ENCODE measurements around the gene ARID3A.

ARID3A gene

DNA sequence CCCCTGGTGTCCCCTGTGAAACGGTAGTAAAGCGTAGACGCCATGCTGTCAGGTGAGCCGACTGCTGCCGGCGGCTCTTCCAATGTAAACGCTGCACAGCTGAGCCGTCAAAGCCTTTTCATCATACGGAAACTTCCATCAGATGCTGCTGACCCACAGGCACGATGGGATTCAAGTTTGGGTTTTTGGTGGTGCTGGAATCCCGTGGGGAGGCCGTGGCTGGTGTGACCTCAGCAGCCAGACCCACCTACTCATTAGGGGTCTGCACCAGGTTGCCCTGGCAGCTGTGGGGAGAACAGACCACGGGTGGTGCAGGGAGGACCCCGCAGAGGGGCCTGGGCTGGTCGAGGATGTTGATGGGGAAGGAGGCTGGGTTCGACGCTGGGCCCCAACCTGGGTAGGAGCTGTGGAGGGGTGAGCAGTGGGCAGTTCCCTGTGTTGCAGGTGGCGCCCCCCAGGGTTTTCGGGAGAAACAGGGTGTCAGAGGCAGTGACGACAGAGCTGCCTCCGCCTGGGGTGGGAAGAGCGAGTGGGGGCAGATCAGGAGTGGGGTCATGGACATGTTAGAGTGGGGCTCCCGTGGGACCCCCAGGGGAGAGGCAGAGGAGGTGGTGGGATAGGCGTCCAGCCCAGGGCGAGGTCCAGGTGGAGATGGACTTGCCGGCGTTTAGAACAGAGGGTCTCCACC, 81.0 kb downstream of the ARID3A start:
- no peak for DNase-seq

DNA sequence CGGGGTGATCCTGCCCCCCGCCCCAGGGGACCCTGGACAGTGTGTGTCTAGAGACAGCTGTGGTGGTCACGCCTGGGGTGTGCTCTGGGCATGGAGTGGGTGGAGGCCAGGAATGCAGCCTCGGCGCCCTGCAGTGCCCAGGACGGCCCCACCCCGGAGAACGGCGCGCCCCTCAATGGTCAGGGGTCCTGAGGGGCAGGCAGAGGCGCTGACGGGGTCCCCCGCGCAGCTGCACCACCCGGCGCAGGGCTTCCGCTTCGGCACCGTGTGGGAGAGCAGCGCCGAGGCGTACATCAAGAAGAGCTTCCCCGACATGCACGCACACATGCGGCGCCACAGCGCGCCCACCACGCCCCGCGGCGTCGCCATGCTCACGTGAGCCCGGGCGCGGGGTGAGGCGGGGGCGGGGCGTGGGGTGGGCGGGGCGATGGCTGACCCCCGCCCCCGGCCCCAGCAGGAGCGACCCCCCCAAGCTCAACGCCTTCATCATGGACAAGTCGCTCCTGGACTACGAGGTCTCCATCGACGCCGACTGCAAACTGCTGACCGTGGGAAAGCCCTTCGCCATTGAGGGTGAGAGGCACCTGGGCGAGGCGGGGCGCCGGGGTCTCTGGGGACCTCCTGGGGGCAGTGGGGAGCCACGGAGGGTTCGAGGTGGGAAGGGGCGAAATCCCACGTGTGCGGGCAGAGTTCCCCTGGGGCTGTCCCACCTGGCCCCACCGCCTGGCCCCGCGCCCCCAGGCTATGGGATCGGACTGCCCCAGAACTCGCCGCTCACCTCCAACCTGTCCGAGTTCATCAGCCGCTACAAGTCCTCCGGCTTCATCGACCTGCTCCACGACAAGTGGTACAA, 81.8 kb downstream of the ARID3A start:
- no peak for DNase-seq

DNA sequence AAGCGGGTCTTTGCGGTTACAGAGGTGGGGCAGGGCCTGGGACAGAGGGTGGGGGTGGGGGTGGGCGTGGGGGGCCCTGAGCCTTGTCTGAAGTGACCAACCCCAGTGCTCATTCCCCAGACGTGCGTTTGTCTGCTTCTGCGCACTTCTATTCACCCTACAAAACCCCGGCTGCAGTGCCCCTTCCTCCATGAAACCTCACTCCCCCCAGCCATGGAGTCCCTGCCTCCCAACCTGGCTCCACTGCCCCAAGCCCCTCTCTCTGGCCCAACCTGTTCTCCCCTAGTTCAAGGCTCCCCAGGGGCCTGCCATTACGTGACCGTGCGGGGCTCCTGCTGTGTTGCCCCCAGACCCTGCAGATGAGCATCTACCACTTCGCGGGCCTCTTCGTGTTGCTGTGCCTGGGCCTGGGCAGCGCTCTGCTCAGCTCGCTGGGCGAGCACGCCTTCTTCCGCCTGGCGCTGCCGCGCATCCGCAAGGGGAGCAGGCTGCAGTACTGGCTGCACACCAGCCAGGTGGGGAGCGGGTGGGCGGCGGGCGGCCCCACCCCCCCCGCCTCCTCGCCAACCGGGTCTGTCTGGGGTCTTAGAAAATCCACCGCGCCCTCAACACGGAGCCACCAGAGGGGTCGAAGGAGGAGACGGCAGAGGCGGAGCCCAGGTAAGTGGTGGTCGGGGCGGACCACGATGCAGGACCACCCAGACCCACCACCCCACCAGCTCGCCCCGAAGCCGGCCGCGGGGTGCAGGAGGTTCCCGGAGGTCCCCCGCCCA, 82.6 kb downstream of the ARID3A start:
- DNase-seq: no peak

DNA sequence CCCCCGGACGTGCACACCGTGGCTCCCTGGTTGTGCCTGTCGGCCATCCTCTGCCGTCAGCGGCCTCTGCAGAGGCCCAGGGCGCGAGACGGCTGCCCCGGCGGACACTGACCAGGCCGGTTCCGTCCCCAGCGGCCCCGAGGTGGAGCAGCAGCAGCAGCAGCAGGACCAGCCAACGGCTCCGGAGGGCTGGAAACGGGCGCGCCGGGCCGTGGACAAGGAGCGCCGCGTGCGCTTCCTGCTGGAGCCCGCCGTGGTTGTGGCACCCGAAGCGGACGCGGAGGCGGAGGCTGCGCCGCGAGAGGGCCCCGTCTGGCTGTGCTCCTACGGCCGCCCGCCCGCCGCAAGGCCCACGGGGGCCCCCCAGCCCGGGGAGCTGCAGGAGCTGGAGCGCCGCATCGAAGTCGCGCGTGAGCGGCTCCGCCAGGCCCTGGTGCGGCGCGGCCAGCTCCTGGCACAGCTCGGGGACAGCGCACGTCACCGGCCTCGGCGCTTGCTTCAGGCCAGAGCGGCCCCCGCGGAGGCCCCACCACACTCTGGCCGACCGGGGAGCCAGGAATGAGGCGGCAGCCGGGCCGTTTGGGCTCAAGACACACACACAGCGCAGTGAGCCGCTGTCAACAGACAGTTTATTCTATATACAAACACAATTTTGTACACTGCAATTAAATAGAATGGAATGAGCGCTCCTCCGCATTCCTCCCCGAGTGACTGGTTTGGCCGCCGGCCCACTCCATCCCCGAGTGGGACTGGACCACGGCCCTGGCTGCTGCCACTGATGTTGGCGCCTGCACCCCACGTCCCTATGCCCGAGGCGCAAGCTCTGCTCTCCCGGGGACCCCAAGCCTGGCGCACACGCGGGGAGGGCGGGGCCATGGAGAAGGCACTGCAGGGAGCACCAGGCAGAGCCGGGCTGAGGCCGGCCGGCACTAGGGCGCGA, 83.5 kb downstream of the ARID3A start:
- DNase-seq: no peak

DNA sequence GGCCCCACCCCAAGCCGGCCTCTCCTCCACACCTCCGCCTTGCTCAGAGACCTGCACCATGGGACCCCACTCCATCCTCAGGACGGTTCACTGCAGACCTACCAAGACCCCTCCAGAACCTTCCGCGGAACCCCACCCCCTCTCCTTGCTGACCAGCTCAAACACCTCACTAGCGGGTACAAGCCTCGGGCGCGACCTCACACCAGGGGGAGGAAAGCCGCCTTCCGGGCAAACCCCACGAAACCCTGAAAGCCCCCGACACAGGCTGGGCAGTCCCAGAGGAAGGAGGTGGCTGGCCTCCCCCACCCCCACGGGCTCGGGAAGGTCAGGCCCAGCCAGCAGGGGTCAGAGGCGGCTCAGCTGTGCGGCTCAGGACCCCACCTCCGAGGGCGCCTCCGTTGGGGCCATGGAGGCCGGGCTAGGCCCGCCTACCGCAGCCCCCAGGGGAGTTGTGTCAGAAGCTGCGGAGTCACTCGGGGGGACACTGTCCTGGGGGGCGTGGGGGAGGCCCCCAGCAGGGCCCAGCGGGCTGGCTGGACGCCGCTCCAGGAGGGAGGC, 84.2 kb downstream of the ARID3A start:
- DNase-seq: no peak

DNA sequence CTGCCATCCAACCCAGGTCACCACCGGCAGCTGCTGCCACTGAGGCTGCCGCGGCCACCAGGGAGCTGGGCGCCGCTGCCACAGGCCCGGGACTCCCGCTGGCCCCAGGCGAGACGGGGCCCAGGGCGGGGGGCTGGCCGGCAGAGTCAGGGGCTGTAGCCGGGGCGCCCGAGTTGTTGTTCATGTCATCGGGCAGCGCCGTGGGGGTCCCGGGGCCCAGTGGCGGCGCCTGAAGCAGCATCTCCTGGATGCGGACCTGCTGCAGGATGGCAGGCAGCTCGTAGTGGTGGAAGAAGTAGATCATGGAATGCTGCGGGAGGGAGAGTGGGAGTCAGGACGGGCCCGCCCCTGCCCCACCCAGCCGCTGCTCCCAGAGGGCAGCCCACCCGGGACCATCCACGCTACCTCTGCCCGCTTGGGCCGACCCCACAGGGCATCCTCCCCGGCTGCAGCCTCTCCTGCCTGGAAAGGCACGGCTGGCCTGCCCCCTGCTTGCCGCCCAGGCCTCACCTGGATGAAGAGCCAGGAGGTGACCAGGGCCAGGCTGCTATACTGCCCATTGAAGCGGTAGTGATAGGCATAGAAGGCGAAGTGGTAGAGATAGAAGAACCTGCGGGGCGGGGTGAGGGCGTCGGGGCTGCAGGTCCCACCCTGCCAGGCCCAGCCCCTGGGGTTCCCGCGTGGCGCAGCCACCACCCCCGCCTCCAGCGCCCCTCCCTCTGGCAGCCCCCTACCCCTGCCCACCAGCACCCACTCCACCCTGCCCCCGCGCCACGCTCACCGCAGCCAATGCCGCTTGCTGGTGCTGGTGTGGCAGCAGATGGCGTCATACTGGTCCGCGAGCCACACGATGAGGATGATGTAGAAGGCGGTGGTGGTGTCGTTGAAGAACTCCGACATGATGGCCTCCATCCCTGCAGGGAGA, 85.0 kb downstream of the ARID3A start:
- DNase-seq: no peak

DNA sequence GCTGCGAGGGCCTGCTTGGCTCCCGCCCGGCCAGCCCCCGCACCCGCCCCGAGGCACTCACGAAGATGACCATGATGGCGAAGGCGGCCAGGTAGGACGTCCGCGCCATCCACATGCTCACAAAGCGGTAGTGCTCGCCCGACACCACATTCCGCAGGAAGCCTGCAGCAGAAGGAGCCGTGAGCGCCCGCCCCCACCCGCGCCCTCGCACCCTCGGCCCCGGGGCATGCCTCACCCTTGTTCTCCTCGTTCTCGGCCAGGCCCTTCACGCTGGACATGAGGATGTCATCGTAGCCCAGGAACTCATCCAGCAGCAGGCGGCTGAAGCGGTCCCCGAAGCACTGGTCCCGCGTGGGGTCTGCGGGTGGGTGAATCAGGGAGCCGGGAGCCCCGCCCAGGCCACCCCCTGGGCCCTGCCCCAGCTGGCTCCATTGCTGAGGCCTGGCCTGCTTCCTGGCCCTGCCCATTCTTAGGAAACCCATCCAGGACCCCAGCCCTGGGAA, 86.0 kb downstream of the ARID3A start:
- no peak for DNase-seq

DNA sequence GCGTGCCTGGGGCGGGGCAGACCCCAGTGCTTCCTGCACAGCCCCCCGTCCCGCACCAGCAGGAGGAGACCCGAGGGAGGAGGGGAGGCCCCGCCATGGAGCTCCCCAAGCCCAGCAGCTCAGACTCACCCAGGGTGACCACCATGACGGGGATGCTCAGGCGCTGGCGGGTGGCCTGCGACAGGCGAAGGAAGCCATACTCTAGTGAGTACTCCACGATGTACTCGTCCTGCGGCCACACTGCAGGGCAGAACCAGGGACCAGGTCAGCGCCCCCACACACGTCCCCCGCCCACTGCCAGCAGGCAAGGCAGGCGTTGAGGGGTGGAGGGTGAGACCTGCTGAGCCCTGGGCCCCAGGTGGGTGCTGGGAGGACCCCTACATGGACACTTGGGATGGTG, 86.5 kb downstream of the ARID3A start:
- no peak for DNase-seq

DNA sequence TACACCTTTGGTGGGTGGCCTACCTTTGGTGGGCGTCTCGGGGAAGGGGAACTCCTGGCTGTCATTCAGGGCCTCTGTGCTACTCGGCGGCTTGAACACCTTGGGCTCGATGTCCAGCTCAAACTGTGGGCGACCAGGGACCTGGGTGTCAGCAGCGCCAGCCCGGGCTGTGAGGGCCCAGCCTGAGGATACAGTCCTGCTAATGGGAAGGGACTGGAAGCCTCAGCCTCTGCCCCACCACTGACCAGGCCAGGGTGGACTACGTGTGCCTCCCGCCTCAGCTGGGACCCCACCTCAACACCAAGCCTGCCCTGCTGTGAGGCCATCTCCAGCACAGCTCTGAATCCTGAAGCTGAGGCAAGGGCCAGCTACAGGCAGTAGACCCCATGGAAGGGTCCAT, 87.4 kb downstream of the ARID3A start:
- DNase-seq: no peak

DNA sequence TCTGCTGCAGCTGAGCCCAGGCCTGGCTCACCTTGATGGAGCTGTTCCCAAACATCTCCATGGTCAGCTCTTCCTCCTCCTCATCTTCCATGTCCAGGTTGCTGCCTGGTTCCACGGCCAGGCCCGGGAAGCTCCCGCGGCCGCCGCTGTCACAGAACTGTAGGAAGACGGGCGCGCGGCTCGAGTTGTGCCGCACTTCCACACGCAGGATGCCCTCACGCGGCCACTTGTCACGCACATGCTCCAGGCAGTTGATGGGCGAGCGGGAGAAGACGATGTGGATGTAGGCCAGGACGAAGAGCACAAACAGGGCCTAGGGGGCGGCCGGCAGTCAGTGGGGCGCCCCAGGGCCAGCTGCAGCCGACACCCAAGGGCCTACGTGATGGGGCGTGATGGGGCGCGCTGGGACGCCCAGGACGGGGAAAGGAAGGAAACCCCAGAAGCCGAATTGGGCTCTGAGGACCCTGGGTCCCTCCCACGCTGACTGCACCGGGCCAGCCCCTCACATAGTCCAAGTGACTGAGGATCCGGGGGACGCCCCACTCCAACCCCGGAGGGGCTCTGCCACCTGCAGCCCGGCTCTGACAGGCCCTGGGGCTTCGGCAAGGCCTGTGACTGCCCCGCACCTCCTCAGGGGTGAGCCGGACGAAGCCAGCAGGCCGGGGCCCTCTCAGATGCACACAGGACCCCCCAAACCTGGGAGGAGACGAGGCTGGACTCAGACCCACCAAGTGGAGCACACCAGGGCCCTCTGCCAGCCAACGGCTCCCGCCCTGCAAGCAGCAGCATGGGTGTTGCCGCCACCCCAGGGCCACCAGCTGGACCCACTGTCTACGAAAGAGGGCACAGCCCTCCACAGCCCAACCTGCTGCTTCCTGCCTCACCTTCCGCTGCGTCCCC, 88.6 kb downstream of the ARID3A start:
- DNase-seq: no peak

DNA sequence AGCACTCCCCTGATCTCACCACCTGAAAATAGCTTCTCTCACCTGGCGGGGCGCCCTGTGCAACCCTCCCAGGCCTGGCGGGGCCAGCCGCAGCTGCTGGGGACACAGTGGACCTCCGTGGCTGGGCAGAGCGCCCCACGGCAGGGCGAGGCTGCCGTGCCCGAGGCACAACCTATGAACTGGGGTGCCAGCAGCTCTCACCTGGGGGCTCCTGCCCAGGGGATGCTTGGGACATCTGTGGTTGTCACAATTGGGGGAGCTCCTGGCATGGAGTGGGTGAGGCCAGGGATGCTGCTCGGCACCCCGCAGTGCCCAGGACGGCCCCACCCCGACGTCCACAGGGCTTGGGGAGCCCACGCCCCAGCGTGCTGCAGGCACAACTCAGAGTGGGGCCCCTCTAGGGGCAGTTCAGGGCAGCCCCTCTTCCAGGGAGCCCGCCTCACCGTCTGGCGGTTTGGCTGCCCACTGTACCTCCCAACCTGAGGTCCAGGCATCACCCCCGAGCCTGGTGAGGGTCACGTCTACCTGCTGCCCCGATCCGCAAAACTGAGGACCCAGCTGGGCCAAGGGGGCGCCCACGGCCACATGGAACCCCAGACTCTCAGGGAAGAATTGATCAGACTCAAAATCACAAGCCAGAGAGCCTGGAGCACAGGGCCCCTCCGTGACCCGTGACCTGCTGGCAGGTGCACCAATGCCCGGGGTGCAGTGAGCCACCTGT, 89.4 kb downstream of the ARID3A start:
- DNase-seq: no peak

DNA sequence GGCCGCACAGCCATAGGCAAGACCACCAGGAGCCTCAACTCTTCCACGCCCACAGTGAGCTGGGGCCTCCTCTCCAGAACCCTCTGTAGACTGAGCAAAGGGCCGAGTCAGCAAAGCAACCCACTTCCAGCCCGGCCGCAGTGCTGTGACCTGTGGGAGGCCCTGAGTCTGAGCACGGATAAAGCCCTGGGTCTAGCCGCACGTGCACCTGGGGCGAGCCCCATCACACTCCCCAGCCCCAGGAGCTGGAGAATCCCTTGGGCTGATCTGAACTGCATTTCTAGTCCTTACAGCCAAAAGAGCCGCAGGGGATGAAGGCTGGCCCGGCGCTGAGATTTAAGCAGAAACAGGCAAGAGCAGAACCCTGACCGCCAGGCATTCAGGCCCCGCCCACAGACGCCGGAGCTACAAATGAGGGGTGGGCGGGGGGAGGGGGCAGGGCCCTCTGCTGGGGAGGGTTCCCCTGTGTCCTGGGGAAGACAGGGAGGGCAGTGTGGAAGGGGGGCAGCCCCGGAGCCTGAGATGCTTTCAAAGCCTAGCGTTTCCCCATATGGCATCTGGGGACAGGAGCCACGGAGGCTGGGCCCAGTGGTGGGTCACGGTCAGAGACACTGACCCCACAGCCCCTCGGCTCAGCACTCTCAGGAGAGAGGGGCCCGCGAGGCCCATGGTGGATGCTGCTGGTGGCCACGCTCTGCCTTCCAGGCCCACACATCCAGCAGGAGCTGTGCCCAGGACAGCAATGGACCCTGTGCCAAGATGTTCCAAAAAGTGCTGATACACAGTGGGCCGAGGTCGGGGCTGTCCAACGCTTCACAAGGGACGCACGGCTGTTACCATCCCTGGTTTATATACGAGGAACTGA, 90.2 kb downstream of the ARID3A start:
- DNase-seq: no peak

DNA sequence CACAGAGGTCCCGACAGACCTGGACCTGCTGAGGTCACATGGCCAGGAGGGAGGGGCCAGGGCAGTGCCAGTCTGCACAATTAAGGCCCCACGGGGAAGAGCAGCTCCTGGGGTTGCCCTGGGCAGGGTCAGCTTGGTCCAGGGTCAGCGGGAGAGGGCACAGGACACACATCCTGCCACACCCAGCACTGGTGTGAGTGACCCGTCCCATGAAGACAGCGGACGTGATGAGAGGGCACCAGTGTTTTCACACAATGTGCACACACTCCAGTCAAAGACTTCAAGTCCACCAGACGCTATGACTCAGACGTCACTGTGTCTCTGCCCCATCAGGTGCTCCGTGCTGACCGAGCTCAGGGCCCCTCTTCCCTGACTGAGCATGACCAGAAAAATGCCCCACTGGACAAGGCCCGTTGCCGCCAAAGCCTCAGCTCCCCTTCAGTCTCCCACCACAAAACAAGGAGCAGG, 90.8 kb downstream of the ARID3A start:
- DNase-seq: no peak

DNA sequence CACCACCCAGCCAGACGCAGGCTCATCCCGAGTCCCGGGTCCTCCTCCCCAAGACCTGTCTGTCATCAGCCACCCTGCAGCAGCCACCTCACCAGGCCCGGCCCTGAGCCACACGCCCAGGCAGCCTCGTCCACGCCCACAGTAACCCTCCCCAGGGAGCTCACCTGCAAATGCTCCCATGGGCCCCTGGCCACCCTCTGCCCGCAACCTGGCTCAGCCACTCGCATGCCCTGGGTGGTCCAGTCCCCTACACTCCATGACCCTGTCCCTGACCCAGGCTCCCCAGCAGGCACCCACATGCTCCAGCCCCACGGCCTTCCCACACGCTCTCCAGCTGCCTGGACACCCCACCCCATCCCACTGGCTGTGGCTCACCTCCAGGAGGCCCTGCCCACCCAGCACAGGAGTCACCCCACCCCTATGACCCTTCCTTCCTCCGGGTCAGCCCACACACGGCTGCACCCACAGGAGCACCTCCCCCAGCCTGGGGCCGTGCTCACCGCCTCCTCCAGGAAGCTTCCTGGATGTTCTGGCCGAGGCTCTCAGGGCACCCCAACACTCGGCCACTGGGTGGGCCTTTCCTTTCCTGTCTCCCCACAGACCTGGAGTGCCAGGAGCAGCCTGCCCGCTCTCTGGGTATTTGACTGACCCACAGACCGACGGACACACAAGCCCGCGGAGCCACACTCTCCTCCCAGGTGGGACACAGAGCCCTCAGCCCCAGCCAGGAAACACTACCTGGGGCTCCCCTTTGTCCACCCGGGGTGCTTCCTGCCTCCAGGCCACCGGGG, 91.5 kb downstream of the ARID3A start:
- no peak for DNase-seq

DNA sequence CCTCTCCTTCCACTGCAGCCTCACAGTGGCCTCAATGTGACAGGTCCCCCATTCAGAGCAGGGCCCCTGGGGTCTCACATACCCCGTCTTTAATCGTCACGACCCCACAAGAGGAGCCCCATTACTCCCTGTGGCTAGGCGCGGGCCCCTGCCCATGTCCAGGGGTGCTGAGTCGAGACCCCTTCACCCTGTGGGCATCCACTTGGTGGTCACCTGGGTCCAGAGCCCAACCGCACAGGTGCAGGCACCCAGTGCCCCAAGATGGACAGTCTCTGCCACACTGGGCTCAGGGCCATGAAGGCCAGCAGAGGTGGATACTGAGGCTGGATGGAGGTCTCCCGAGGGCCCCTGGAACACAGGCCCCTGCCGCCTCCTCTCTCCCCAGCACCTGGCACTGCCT, 92.1 kb downstream of the ARID3A start:
- DNase-seq: no peak

DNA sequence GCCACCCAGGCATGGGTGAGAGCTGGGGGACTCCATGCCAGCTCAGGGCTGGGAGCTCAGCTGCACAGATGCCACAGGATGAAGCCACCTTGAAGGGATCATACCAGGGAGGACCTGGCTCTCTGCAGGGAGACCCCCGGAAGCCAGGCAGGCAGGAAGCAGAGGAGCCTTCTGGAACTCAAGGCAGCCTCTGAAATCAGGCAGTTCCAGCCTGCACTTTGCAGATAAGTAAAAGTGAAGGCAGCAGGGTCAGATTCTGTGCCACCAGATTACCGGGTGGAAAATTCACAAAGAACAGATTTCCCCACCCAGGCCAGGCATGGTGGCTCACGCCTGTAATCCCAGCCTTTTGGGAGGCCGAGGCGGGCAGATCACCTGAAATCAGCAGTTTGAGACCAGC, 92.6 kb downstream of the ARID3A start:
- no peak for DNase-seq
